HepG2 (cell line): ENCODE results near the gene RGCC. TPM values are rescaled to one million over a fixed set of nuclear protein-coding genes. Genes with fewer than 3 reads are reported as not detected.

Experiments used
- ATAC-seq: fragments of 200-7000 bp; cut with Tn5 transposase; 3 replicates; pipeline ENCODE4 v1.9.1; 2020; ENCODE audit warnings: mild to moderate bottlenecking, moderate library complexity
- BruUV-seq: library from RNA; stranded (reverse); fragments of 400-500 nt; replicated peaks from 2 replicates; lab custom pipeline; 2021; lab: Mats Ljungman, UMichigan
- CTCF ChIA-PET: fragments of 300-600 bp; formaldehyde crosslinking; extraction: SDS; loops from one replicate; lab custom pipeline; 2021; ENCODE audit warnings: low total read pairs, inconsistent platforms, low intra/inter-chr PET ratio; lab: Yijun Ruan, JAX
- POLR2A ChIA-PET: fragments of 350-600 bp; sonication (Branson Sonifier 250); formaldehyde crosslinking; loops from one replicate; lab custom pipeline; 2020; ENCODE audit warnings: antibody characterized with exemption, inconsistent platforms; lab: Yijun Ruan, JAX
- DNase-seq: peaks from one replicate; pipeline ENCODE4 v3.0.0-alpha.2; 2015; ENCODE audit warnings: low spot score
- FAIRE-seq: peaks from 3 replicates; lab custom pipeline; 2011; peaks lifted over from hg19 to GRCh38; lab: Jason Lieb, UNC
- H2AFZ ChIP-seq: one replicate; pipeline ENCODE4 v1.6.1; 2011; ENCODE audit warnings: low read length, inconsistent platforms
- H3K27ac ChIP-seq: fragments of 300-600 bp; 3 replicates; pipeline ENCODE4 v1.8.0; 2011; ENCODE audit warnings: mixed run types, mild to moderate bottlenecking, mixed read lengths, low read length, inconsistent platforms; ENCODE audit not compliant: insufficient read depth; ENCODE audit errors: extremely low read length
- H3K27me3 ChIP-seq, 2 experiments: fragments of 200-600 bp in 1 of 2; 2 replicates in 1 of 2; 3 replicates in 1 of 2; pipeline versions ENCODE4 v1.6.0 to v1.8.0; 2011; ENCODE audit warnings: low read length in 2 of 2, mild to moderate bottlenecking in 2 of 2, moderate library complexity in 2 of 2, inconsistent platforms in 1 of 2; ENCODE audit not compliant: insufficient read depth in 2 of 2, control insufficient read depth in 1 of 2
- H3K36me3 ChIP-seq, 2 experiments: fragments of 200-600 bp in 1 of 2; replicated peaks in 1 of 2; 2 replicates in 1 of 2; 3 replicates in 1 of 2; pipeline versions ENCODE4 v1.5.1 to v1.8.0; 2011; ENCODE audit warnings: low read length in 2 of 2, inconsistent platforms in 1 of 2; ENCODE audit not compliant: insufficient read depth in 2 of 2, control insufficient read depth in 1 of 2
- H3K4me1 ChIP-seq: 2 replicates; pipeline ENCODE4 v1.5.1; 2012; ENCODE audit warnings: low read length, inconsistent platforms; ENCODE audit not compliant: insufficient read depth
- H3K4me2 ChIP-seq: 2 replicates; pipeline ENCODE4 v1.6.0; 2011; ENCODE audit warnings: low read depth, low read length, inconsistent platforms
- H3K4me3 ChIP-seq, 3 experiments: fragments of 200-600 bp in 1 of 3; sonication (generic), shearing (Covaris generic) in 1 of 3; replicated peaks in 1 of 3; 2 replicates each; pipeline ENCODE4 v1.5.1; 2011 to 2016; ENCODE audit warnings: low read length in 3 of 3, inconsistent platforms in 2 of 3, low read depth in 2 of 3, mild to moderate bottlenecking in 2 of 3, control low read depth in 1 of 3, mixed read lengths in 1 of 3; ENCODE audit not compliant: insufficient read depth in 1 of 3
- H3K79me2 ChIP-seq: one replicate; pipeline ENCODE4 v1.6.1; 2011; ENCODE audit warnings: low read length, inconsistent platforms; ENCODE audit not compliant: insufficient read depth
- H3K9ac ChIP-seq: 2 replicates; pipeline ENCODE4 v1.6.0; 2011; ENCODE audit warnings: mild to moderate bottlenecking, low read depth, low read length, inconsistent platforms; ENCODE audit not compliant: insufficient read depth
- H3K9me3 ChIP-seq: 2 replicates; pipeline ENCODE4 v1.5.1; 2012; ENCODE audit warnings: mild to moderate bottlenecking, low read length
- H4K20me1 ChIP-seq: 2 replicates; pipeline ENCODE4 v1.6.0; 2011; ENCODE audit warnings: inconsistent platforms, mild to moderate bottlenecking, low read length, moderate library complexity; ENCODE audit not compliant: insufficient read depth
- ARNTL ChIP-seq: sonication (generic); formaldehyde crosslinking; IDR thresholded peaks from 2 replicates; pipeline ENCODE4 v1.4.0; 2020; ENCODE audit warnings: mild to moderate bottlenecking, missing genetic modification reagents
- ATM ChIP-seq: fragments of 450-650 bp; IDR thresholded peaks from 2 replicates; pipeline ENCODE4 v1.7.1; 2017; ENCODE audit warnings: mild to moderate bottlenecking, borderline replicate concordance
- BCL6 ChIP-seq: IDR thresholded peaks from 2 replicates; pipeline ENCODE4 v1.6.1; 2016; ENCODE audit warnings: missing genetic modification reagents, missing compliant biosample characterization
- CEBPB ChIP-seq: IDR thresholded peaks from 2 replicates; pipeline ENCODE4 v1.6.1; 2011; ENCODE audit warnings: low read depth, low read length, improper control_type of control experiment, borderline replicate concordance
- ELF4 ChIP-seq: sonication (generic); formaldehyde crosslinking; IDR thresholded peaks from 2 replicates; pipeline ENCODE4 v1.5.0; 2020; ENCODE audit warnings: missing genetic modification reagents, mild to moderate bottlenecking, moderate library complexity, borderline replicate concordance
- ESRRA ChIP-seq: sonication (generic); formaldehyde crosslinking; IDR thresholded peaks from 2 replicates; pipeline ENCODE4 v1.5.1; 2020; ENCODE audit warnings: mild to moderate bottlenecking, low read depth, missing genetic modification reagents
- ETS1 ChIP-seq: sonication (generic); formaldehyde crosslinking; IDR thresholded peaks from 2 replicates; pipeline ENCODE4 v1.4.0; 2020; ENCODE audit warnings: missing genetic modification reagents
- FOXJ3 ChIP-seq: sonication (generic); formaldehyde crosslinking; IDR thresholded peaks from 2 replicates; pipeline ENCODE4 v1.4.0; 2020; ENCODE audit warnings: missing genetic modification reagents, mild to moderate bottlenecking, borderline replicate concordance
- HDAC2 ChIP-seq: sonication (generic); formaldehyde crosslinking; IDR thresholded peaks from 2 replicates; pipeline ENCODE4 v1.4.0; 2020; ENCODE audit warnings: missing genetic modification reagents
- KLF11 ChIP-seq: IDR thresholded peaks from 2 replicates; pipeline ENCODE4 v1.6.1; 2016; ENCODE audit warnings: missing compliant biosample characterization
- MBD4 ChIP-seq: IDR thresholded peaks from 2 replicates; pipeline ENCODE4 v1.6.1; 2012; ENCODE audit warnings: low read length, inconsistent platforms, borderline replicate concordance
- RARA ChIP-seq: IDR thresholded peaks from 2 replicates; pipeline ENCODE4 v1.6.1; 2016; ENCODE audit warnings: missing genetic modification reagents, missing compliant biosample characterization
- SALL1 ChIP-seq: sonication (generic); formaldehyde crosslinking; IDR thresholded peaks from 2 replicates; pipeline ENCODE4 v1.8.0; 2022; ENCODE audit warnings: mild to moderate bottlenecking, missing genetic modification reagents
- SETDB1 ChIP-seq: sonication (generic); formaldehyde crosslinking; IDR thresholded peaks from 2 replicates; pipeline ENCODE4 v1.5.1; 2020; ENCODE audit warnings: missing genetic modification reagents, mild to moderate bottlenecking, borderline replicate concordance
- ZFAT ChIP-seq: sonication (generic); formaldehyde crosslinking; conservative IDR thresholded peaks from 2 replicates; pipeline ENCODE4 v1.8.1; 2023; ENCODE audit warnings: missing genetic modification reagents, inconsistent platforms
- ZFP36L2 ChIP-seq: sonication (generic); formaldehyde crosslinking; IDR thresholded peaks from 2 replicates; pipeline ENCODE4 v1.4.0; 2020; ENCODE audit warnings: missing genetic modification reagents
- ZNF326 ChIP-seq: sonication (generic); formaldehyde crosslinking; IDR thresholded peaks from 2 replicates; pipeline ENCODE4 v1.4.0; 2020; ENCODE audit warnings: missing genetic modification reagents, borderline replicate concordance
- ZNF512 ChIP-seq: sonication (generic); formaldehyde crosslinking; IDR thresholded peaks from 2 replicates; pipeline ENCODE4 v1.4.0; 2020; ENCODE audit warnings: mild to moderate bottlenecking, missing genetic modification reagents
- ZNF772 ChIP-seq: sonication (generic); formaldehyde crosslinking; IDR thresholded peaks from 2 replicates; pipeline ENCODE4 v1.5.0; 2020; ENCODE audit warnings: mild to moderate bottlenecking, missing genetic modification reagents
- WGBS: methylation state at CpG from one replicate; pipeline ENCODE4 v1.1.6; 2017; ENCODE audit warnings: low lambda C conversion rate; 5-methylcytosine and 5-hydroxymethylcytosine counted together
- in situ Hi-C: cut with HindIII; loops from 2 replicates; pipeline ENCODE4 v1.10.0; 2017; ENCODE audit warnings: low pct_unique_long_range_greater_than_20kb; ENCODE audit not compliant: extremely low pct_ligation_motif_present
- intact Hi-C: fragments of 100-400 bp; cut with micrococcal nuclease; formaldehyde crosslinking; loops from one replicate; pipeline ENCODE4 v1.10.0; 2022; ENCODE audit not compliant: unreplicated experiment
- polyA plus RNA-seq, 8 experiments: library from polyadenylated mRNA; depleted of rRNA in 3 of 8; stranded (reverse) in 7 of 8; unstranded in 1 of 8; fragments of >200 nt; fragmentation: Illumina TruSeq in 4 of 8; extraction: Trizol in 4 of 8; gene quantifications; 2 replicates each; pipeline versions ENCODE4 v1.2.1 to v1.2.3, GENCODE V29; 2011 to 2016; ENCODE audit warnings: low read depth in 4 of 8, missing spikeins in 1 of 8, mixed read lengths in 1 of 8; ENCODE audit not compliant: insufficient read depth in 1 of 8
- total RNA-seq, 5 experiments: library from RNA; depleted of rRNA; stranded (reverse); fragments of >200 nt; fragmentation: Illumina TruSeq; extraction: Trizol; gene quantifications; 2 replicates each; pipeline ENCODE4 v1.2.3, GENCODE V29; 2016; ENCODE audit warnings: low read depth in 1 of 5
- TF ChIP-seq, protein P1 (sequence below): sonication (generic); formaldehyde crosslinking; IDR thresholded peaks from 2 replicates; pipeline ENCODE4 v1.5.0; 2020; ENCODE audit warnings: mild to moderate bottlenecking, missing genetic modification reagents, moderate library complexity
- TF ChIP-seq, protein P2 (sequence below): sonication (generic); formaldehyde crosslinking; conservative IDR thresholded peaks from 2 replicates; pipeline ENCODE4 v1.4.0; 2020; ENCODE audit warnings: missing genetic modification reagents

The RGCC gene
- total and polyA plus RNA-seq, 2 of the 13 experiments (the other 11 are each of a cell fraction or from before 2014, with no cell fraction given) = 0.20 to 8.4 TPM

- DNase-seq (peak; percentile 10), FAIRE-seq (no peak), ATAC-seq (no peak)
- peaks cover 46% of the 10 kb centered on the region for H3K4me1 ChIP-seq
- H3K36me3 ChIP-seq = no peaks in the 10 kb centered on the region
- BruUV-seq = no TSS peak
- no peaks in the 10 kb centered on the region for H3K9me3 ChIP-seq
- CTCF ChIA-PET = no interaction called here
- no peak overlapping the region for H3K27ac ChIP-seq
- no peaks in the 10 kb centered on the region for H4K20me1 ChIP-seq
- H3K79me2 ChIP-seq = no peaks in the 10 kb centered on the region
- H3K4me3 ChIP-seq = no peak overlapping the region
- no peaks in the 10 kb centered on the region for H3K27me3 ChIP-seq
- H3K4me2 ChIP-seq = peak overlapping the region; percentile 41; the same call in 1 of the 2 replicates
- in situ Hi-C loops = no loop called here
- WGBS = 1% methylated on average over 5 of the region's 5 CpGs
- POLR2A ChIA-PET = no interaction called here
- intact Hi-C loops = no loop called here
- no peak overlapping the region for H3K9ac ChIP-seq
- H2AFZ ChIP-seq = no peak overlapping the region
- TF ChIP-seq RARA (CRISPR knock-in tag) (peak; percentile 42), ATM (no peak), KLF11 (CRISPR knock-in tag) (no peak), ZNF772 (CRISPR knock-in tag) (no peak), BCL6 (CRISPR knock-in tag) (0 out of 2 replicates have a peak, but pooled peaks have one; percentile 11), SALL1 (CRISPR knock-in tag) (peak; percentile 37; the same call in 1 of the 2 replicates), FOXJ3 (CRISPR knock-in tag) (no peak), ESRRA (CRISPR knock-in tag) (0 out of 2 replicates have a peak, but pooled peaks have one; percentile 36), ARNTL (CRISPR knock-in tag) (0 out of 2 replicates have a peak, but pooled peaks have one; percentile 31), ZFP36L2 (CRISPR knock-in tag) (no peak), ZNF326 (CRISPR knock-in tag) (no peak), ZFAT (CRISPR knock-in tag) (no peak), ETS1 (CRISPR knock-in tag) (no peak), MBD4 (no peak), CEBPB (no peak), HDAC2 (CRISPR knock-in tag) (no peak), ZNF512 (CRISPR knock-in tag) (no peak), SETDB1 (CRISPR knock-in tag) (no peak), ELF4 (CRISPR knock-in tag) (no peak)
- TF ChIP-seq, protein P1, sequence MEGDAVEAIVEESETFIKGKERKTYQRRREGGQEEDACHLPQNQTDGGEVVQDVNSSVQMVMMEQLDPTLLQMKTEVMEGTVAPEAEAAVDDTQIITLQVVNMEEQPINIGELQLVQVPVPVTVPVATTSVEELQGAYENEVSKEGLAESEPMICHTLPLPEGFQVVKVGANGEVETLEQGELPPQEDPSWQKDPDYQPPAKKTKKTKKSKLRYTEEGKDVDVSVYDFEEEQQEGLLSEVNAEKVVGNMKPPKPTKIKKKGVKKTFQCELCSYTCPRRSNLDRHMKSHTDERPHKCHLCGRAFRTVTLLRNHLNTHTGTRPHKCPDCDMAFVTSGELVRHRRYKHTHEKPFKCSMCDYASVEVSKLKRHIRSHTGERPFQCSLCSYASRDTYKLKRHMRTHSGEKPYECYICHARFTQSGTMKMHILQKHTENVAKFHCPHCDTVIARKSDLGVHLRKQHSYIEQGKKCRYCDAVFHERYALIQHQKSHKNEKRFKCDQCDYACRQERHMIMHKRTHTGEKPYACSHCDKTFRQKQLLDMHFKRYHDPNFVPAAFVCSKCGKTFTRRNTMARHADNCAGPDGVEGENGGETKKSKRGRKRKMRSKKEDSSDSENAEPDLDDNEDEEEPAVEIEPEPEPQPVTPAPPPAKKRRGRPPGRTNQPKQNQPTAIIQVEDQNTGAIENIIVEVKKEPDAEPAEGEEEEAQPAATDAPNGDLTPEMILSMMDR (CRISPR knock-in tag) = no peak
- TF ChIP-seq, protein P2, sequence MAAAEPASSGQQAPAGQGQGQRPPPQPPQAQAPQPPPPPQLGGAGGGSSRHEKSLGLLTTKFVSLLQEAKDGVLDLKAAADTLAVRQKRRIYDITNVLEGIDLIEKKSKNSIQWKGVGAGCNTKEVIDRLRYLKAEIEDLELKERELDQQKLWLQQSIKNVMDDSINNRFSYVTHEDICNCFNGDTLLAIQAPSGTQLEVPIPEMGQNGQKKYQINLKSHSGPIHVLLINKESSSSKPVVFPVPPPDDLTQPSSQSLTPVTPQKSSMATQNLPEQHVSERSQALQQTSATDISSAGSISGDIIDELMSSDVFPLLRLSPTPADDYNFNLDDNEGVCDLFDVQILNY = no peak
Observed at GRCh38 chr13:41495044-41495443, 37.7 kb downstream of the RGCC start.
